HG02678 (cell line): ENCODE measurements around the gene GADD45B.
A peak's percentile ranks its signal among the peaks of the same experiment; 100 is the strongest.
"Not testable (repeated sequence)": the region's sequence is repeated elsewhere in the genome, so short reads cannot be mapped to it uniquely, and the experiment has no call there.

ENCODE experiments used
- ATAC-seq: cut with Tn5 transposase; IDR thresholded peaks from one replicate; pipeline ENCODE4 v1.9.1; 2021; ENCODE audit warnings: mild to moderate bottlenecking, moderate library complexity; ENCODE audit not compliant: unreplicated experiment

Gene GADD45B

GRCh38 chr19:2443785-2444182 lies 32.1 kb upstream of the GADD45B start:
- no peak for ATAC-seq

GRCh38 chr19:2444251-2445002 lies 31.5 kb upstream of the GADD45B start:
- ATAC-seq: no peak

GRCh38 chr19:2446381-2446780 lies 29.5 kb upstream of the GADD45B start:
- ATAC-seq: peak; percentile 44

- ATAC-seq: no peak
These were observed 26.9 kb upstream of the GADD45B start for GRCh38 chr19:2449019-2449418.

GRCh38 chr19:2451138-2451537 lies 24.8 kb upstream of the GADD45B start:
- no peak for ATAC-seq

GRCh38 chr19:2451741-2452140 lies 24.2 kb upstream of the GADD45B start:
- no peak for ATAC-seq

- ATAC-seq: no peak
These were observed 22.4 kb upstream of the GADD45B start for GRCh38 chr19:2453431-2454025.

GRCh38 chr19:2454199-2454961 lies 21.5 kb upstream of the GADD45B start:
- ATAC-seq: no peak

GRCh38 chr19:2454962-2455850 lies 20.7 kb upstream of the GADD45B start:
- no peak for ATAC-seq

- ATAC-seq: peak; percentile 32
These were observed 19.9 kb upstream of the GADD45B start for GRCh38 chr19:2455851-2456570.

- ATAC-seq: no peak
These were observed 18.4 kb upstream of the GADD45B start for GRCh38 chr19:2457394-2458037.

GRCh38 chr19:2458054-2458453 lies 17.9 kb upstream of the GADD45B start:
- ATAC-seq: no peak

- not testable (repeated sequence) for ATAC-seq
These were observed 17.2 kb upstream of the GADD45B start for GRCh38 chr19:2458776-2459175.

- ATAC-seq: no peak
These were observed 15.7 kb upstream of the GADD45B start for GRCh38 chr19:2460245-2460644.

- ATAC-seq: no peak
These were observed 13.9 kb upstream of the GADD45B start for GRCh38 chr19:2461751-2462634.

GRCh38 chr19:2462635-2463421 lies 13.1 kb upstream of the GADD45B start:
- no peak for ATAC-seq

- ATAC-seq: not testable (repeated sequence)
These were observed 12.2 kb upstream of the GADD45B start for GRCh38 chr19:2463694-2464093.

- no peak for ATAC-seq
These were observed 11.5 kb upstream of the GADD45B start for GRCh38 chr19:2464389-2464788.
